Effector memory CD4-positive, alpha-beta T cell (primary cell): Measurements from ENCODE around the gene CCNB1IP1.
A peak's percentile ranks its signal among the peaks of the same experiment; 100 is the strongest.
"Not testable (repeated sequence)": the region's sequence is repeated elsewhere in the genome, so short reads cannot be mapped to it uniquely, and the experiment has no call there.

Source experiments
- DNase-seq, 3 donors: peaks; one replicate each; pipeline ENCODE4 v3.0.0-alpha.2; 2020
- H3K27ac ChIP-seq: 2 replicates; pipeline ENCODE4 v1.7.0; 2013; ENCODE audit warnings: mild to moderate bottlenecking, low read length, moderate library complexity; ENCODE audit not compliant: insufficient read depth, poor library complexity, severe bottlenecking
- H3K27me3 ChIP-seq: replicated peaks from 2 replicates; pipeline ENCODE4 v1.7.0; 2013; ENCODE audit warnings: mild to moderate bottlenecking, low read length; ENCODE audit not compliant: insufficient read depth, control insufficient read depth, poor library complexity, severe bottlenecking
- H3K36me3 ChIP-seq: 2 replicates; pipeline ENCODE4 v1.7.0; 2013; ENCODE audit warnings: mild to moderate bottlenecking, low read length, moderate library complexity; ENCODE audit not compliant: control insufficient read depth, insufficient read depth
- H3K4me1 ChIP-seq: 2 replicates; pipeline ENCODE4 v1.7.0; 2013; ENCODE audit warnings: low read length, mild to moderate bottlenecking; ENCODE audit not compliant: control insufficient read depth, insufficient read depth, poor library complexity, severe bottlenecking
- H3K4me3 ChIP-seq: 2 replicates; pipeline ENCODE4 v1.7.0; 2013; ENCODE audit warnings: low read length, low read depth, mild to moderate bottlenecking; ENCODE audit not compliant: insufficient read depth, poor library complexity, severe bottlenecking
- H3K9me3 ChIP-seq: 2 replicates; pipeline ENCODE4 v1.7.0; 2013; ENCODE audit warnings: mild to moderate bottlenecking, low read length, moderate library complexity; ENCODE audit not compliant: control insufficient read depth

The CCNB1IP1 gene

DNA sequence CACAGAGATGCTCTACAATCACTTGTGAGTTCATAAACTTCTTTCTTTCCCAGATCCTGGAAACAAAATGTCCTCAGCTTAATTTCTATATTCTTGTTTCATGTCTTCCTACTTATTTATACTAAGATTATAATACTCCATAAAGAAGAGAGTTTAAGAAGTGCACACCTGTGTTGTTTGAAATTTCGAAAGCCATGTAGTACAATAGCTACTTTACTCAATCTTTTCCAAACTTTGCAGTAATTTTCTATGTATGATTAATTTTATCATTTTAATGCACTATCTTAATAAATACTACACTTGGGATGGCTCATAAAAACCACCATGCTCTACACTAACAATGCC, 27.0 kb downstream of the CCNB1IP1 start:
- H3K4me1 ChIP-seq = peaks cover 11% of the 10 kb centered on the region
- no peak for DNase-seq
- peaks cover 5% of the 10 kb centered on the region for H3K36me3 ChIP-seq
- no peaks in the 10 kb centered on the region for H3K27me3 ChIP-seq
- peak overlapping the region; percentile 82 for H3K4me3 ChIP-seq
- H3K27ac ChIP-seq = peak overlapping the region; percentile 66
- no peaks in the 10 kb centered on the region for H3K9me3 ChIP-seq

DNA sequence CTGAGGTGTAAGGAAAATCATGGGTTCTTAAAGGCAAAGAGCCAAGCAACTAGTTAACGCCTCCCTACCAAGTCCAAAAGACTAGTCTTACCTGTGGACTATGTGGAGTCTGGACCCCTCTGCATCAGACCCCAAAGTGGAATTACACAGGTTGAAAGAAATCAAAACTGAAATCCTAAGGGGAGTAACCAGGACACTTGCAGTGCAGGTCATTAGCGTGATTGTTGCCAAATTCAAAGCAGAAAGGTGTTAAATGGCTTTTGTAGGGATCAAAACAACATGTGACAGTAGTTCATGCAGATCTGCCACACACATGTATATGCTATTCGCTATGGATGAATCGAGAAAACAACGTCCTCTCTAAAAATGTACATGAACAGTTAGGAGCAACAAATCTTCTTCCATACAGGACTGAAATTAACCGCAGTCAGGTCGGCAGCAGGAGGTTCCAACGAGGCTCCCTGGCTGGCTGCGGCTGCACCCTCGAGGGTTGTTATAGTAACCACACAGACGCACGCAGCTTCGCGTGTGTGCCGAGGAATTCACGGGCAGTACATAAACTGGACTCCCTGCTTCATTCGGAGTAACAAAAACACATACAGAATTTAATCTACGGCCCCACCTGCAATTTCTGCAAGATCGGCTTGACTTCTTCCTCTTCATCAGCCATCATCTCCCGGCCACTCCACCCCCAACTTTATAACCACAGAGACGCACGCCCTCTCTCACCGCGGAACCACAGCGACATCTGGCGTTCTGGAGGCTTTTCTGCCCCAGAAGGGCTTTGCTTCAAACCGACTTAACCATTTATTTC, 27.6 kb downstream of the CCNB1IP1 start, which contains the start of gene TTC5:
Gene TTC5, minus strand, starts transcription at position 687 of the 814 bp plus-strand sequence. Its CDS starts 14 bp downstream, at position 673.
- Histone ChIP-seq H3K9me3 (no peaks in the 10 kb centered on the region), H3K27me3 (no peaks in the 10 kb centered on the region), H3K4me1 (peaks cover 11% of the 10 kb centered on the region), H3K36me3 (peaks cover 10% of the 10 kb centered on the region), H3K27ac (peak within 1 kb of the TSS; percentile 66), H3K4me3 (peak within 1 kb of the TSS; percentile 82)
- DNase-seq = peak; percentile 72 to 82 (median 78)

DNA sequence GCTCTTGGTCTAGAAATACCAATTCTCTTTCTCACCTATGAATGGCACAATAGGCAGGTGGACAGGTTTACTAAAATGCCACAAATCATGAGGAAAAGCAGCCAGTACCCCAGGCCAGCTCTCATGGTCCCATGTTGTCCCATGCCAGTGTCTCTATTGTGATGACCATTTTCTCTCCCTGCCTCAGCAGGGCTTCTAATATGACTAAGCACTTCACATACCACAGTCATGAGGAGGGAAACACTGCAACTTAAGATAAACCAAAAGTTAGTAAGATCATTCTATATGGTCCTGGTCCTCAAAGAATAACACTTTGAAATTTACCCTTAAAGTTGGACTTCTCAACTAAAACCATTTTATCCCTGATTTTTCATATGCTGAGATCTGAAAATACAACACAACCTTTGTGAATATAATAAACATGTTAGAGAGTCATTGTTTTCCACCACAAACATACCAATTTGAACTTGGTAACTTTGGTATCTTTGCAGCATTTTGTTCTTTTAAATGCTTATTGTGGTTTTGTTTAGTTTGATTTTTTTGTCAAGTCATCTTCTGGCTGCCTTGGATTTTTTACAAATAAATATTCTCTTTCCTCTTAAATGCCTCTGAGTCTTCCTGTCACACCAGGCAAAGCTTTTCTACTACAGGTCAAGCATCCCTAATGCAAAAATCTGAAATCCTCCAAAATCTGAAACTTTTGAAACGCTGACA, 30.9 kb downstream of the CCNB1IP1 start:
- DNase-seq = no peak
- Histone ChIP-seq H3K9me3 (no peaks in the 10 kb centered on the region), H3K36me3 (peaks cover 34% of the 10 kb centered on the region), H3K4me3 (no peak overlapping the region), H3K27ac (no peak overlapping the region), H3K4me1 (peaks cover 11% of the 10 kb centered on the region), H3K27me3 (no peaks in the 10 kb centered on the region)

DNA sequence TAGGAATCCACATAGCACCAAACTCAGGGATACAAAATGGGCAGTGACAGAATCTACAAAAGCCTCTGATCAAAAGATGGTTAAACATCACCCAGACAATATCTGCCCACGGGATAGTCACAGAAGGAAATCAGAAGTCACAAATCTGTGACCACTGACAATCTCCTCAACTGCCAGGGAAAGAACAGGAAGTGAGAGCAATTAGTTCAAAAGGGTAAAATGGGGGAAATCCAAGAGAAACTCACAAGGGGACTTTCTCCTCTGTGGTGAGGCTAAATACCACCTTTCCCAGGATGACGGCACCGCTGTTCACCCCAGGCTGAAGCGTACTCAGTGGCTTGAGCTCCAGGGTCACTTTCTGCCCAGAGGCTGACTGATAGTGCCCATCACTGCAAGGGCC, 38.0 kb downstream of the CCNB1IP1 start:
- H3K36me3 ChIP-seq = peaks cover 72% of the 10 kb centered on the region
- no peak overlapping the region for H3K27ac ChIP-seq
- H3K9me3 ChIP-seq = no peaks in the 10 kb centered on the region
- H3K4me3 ChIP-seq = no peak overlapping the region
- no peaks in the 10 kb centered on the region for H3K4me1 ChIP-seq
- no peaks in the 10 kb centered on the region for H3K27me3 ChIP-seq
- DNase-seq = no peak

DNA sequence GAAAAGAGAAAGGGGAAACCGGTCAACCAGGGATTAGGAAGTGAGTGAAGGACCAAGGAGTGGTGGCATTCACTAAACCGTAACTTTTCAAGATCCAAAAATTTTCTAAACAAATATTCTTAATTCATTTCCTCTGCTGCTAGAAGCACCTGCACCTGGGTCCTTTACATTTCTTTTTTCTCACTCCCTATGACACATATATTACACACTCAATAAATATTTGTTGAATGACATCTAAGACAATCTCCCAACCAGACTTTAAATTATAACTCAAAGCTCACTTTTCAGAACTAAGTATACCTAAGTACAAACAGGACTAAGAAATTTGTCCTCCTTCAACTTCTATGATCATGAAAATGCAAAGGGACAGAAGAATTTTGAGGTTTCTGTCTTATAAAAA, 38.4 kb downstream of the CCNB1IP1 start:
- H3K36me3 ChIP-seq = peaks cover 77% of the 10 kb centered on the region
- no peak overlapping the region for H3K27ac ChIP-seq
- H3K4me1 ChIP-seq = no peaks in the 10 kb centered on the region
- H3K9me3 ChIP-seq = no peaks in the 10 kb centered on the region
- DNase-seq = no peak
- no peaks in the 10 kb centered on the region for H3K27me3 ChIP-seq
- no peak overlapping the region for H3K4me3 ChIP-seq

DNA sequence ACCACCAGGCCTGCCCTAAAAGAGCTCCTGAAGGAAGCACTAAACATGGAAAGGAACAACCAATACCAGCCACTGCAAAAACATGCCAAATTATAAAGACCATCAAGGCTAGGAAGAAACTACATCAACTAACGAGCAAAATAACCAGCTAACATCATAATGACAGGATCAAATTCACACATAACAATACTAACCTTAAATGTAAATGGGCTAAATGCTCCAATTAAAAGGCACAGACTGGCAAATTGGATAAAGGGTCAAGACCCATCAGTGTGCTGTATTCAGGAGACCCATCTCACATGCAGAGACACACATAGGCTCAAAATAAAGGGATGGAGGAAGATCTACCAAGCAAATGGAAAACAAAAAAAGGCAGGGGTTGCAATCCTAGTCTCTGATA, 51.1 kb downstream of the CCNB1IP1 start:
- not testable (repeated sequence) for H3K27me3 ChIP-seq, H3K4me1 ChIP-seq, DNase-seq, H3K36me3 ChIP-seq, H3K27ac ChIP-seq, H3K4me3 ChIP-seq, H3K9me3 ChIP-seq

DNA sequence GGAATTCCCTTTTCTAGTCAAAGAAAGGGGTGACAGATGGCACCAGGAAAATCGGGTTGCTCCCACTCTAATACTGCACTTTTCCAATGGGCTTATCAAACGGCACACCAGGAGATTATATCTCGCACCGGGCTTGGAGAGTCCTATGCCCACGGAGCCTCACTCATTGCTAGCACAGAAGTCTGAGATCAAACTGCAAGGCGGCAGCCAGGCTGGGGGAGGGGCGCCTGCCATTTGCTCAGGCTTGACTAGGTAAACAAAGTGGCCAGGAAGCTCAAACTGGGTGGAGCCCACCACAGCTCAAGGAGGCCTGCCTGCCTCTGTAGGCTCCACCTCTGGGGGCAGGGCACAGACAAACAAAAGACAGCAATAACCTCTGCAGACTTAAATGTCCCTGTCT, 52.8 kb downstream of the CCNB1IP1 start:
- not testable (repeated sequence) for H3K36me3 ChIP-seq, DNase-seq, H3K9me3 ChIP-seq, H3K27me3 ChIP-seq, H3K27ac ChIP-seq, H3K4me3 ChIP-seq, H3K4me1 ChIP-seq

DNA sequence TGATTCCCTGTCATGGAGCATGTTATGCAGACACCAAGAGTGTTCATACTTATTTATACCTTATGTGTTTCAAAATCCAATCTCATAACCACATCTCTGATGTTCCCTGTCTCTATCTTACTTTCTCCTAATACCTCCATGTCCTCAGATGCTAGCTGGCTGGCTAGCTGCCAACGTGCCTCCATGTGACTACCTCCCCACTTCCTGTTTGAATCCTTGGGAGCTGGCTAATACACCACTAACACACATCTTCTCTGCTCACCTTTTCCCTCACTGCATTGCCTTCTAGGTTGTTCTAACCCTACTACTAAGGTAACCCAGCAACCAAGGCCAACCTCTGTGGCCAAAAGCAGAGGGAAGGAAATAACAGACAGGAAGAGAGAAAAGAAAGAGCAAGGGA, 54.7 kb downstream of the CCNB1IP1 start:
- no peak overlapping the region for H3K4me3 ChIP-seq
- H3K27ac ChIP-seq = no peak overlapping the region
- H3K27me3 ChIP-seq = no peaks in the 10 kb centered on the region
- no peaks in the 10 kb centered on the region for H3K36me3 ChIP-seq
- peak in 1 of 3 donors; percentile 12 for DNase-seq
- no peaks in the 10 kb centered on the region for H3K4me1 ChIP-seq
- H3K9me3 ChIP-seq = no peaks in the 10 kb centered on the region

DNA sequence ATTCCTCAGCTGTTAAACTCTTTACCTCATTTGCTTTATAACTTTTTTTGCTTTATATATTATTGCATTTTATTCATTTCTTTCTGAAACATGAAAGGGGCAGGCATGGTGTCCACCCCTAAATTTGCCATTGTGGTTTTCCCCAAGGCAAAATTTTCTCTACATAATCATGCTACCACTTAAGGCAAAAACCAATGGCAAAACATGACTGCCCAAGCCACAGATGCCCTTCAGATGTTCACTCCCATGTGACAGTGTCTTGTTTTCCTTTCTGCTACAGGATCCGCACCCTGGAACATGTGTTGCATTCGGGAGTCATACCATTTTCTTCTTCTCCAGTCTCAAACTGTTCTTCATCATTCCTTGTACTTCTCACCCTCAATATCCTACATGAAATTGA, 55.7 kb downstream of the CCNB1IP1 start:
- Histone ChIP-seq H3K27me3 (no peaks in the 10 kb centered on the region), H3K36me3 (no peaks in the 10 kb centered on the region), H3K4me1 (no peaks in the 10 kb centered on the region), H3K4me3 (no peak overlapping the region), H3K9me3 (no peaks in the 10 kb centered on the region), H3K27ac (no peak overlapping the region)
- no peak for DNase-seq

DNA sequence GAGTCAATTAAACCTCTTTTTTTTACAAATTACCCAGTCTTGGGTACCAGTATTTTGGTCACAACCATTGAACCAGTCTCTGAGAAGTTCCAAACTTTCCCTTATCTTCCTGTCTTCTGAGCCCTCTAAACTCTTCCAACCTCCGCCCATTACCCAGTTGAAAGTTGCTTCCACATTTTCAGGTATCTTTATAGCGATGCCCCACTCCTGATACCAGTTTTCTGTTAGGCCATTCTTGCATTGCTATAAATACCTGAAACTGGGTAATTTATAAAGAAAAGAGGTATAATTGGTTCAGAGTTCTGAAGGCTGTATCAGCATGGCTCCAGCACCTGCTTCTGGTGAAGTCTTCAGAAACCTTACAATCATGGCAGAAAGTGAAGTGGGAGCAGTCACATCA, 59.0 kb downstream of the CCNB1IP1 start:
- H3K36me3 ChIP-seq = no peaks in the 10 kb centered on the region
- H3K27ac ChIP-seq = no peak overlapping the region
- H3K4me3 ChIP-seq = no peak overlapping the region

More for the DNA sequence above, 59.0 kb downstream of the CCNB1IP1 start:
- Histone ChIP-seq H3K4me1 (no peaks in the 10 kb centered on the region), H3K27me3 (no peaks in the 10 kb centered on the region), H3K9me3 (no peaks in the 10 kb centered on the region)
- no peak for DNase-seq
